GM23338 (cell line): ENCODE data around the gene AIP. TPM values are rescaled to one million over a fixed set of nuclear protein-coding genes. Genes with fewer than 3 reads are reported as not detected.

Source experiments
- ATAC-seq: fragments of 200-7000 bp; cut with Tn5 transposase; 3 replicates; pipeline ENCODE4 v1.9.1; 2020
- DNase-seq: peaks from one replicate; pipeline ENCODE4 v3.0.0-alpha.2; 2015; ENCODE audit warnings: low spot score
- H2AFZ ChIP-seq: fragments of 200-600 bp; sonication (generic); 2 replicates; pipeline ENCODE4 v1.8.0; 2016; ENCODE audit warnings: antibody characterized with exemption, mild to moderate bottlenecking, moderate library complexity
- H3F3A ChIP-seq: fragments of 200-600 bp; sonication (generic); replicated peaks from 2 replicates; pipeline ENCODE4 v1.8.0; 2017; ENCODE audit warnings: antibody characterized with exemption, mixed run types, low read depth
- H3K27ac ChIP-seq: fragments of 200-600 bp; sonication (generic); 2 replicates; pipeline ENCODE4 v1.6.1; 2016; ENCODE audit warnings: low read depth
- H3K27me3 ChIP-seq: fragments of 200-600 bp; sonication (generic); 2 replicates; pipeline ENCODE4 v1.8.0; 2016; ENCODE audit warnings: mild to moderate bottlenecking, mixed run types, moderate library complexity; ENCODE audit not compliant: insufficient read depth
- H3K36me3 ChIP-seq: fragments of 200-600 bp; sonication (generic); 2 replicates; pipeline ENCODE4 v1.8.0; 2016; ENCODE audit warnings: mild to moderate bottlenecking; ENCODE audit not compliant: insufficient read depth
- H3K4me1 ChIP-seq: fragments of 200-600 bp; sonication (generic); 2 replicates; pipeline ENCODE4 v1.8.0; 2016; ENCODE audit warnings: mild to moderate bottlenecking, moderate library complexity; ENCODE audit not compliant: insufficient read depth
- H3K4me2 ChIP-seq: fragments of 200-600 bp; sonication (generic); 2 replicates; pipeline ENCODE4 v1.7.1; 2017; ENCODE audit warnings: mixed run types
- H3K4me3 ChIP-seq: fragments of 200-600 bp; sonication (generic); 2 replicates; pipeline ENCODE4 v1.6.1; 2016; ENCODE audit warnings: mixed run types
- H3K79me2 ChIP-seq: fragments of 200-600 bp; sonication (generic); replicated peaks from 2 replicates; pipeline ENCODE4 v1.8.0; 2017; ENCODE audit warnings: mild to moderate bottlenecking; ENCODE audit not compliant: insufficient read depth
- H3K9me2 ChIP-seq: fragments of 200-600 bp; sonication (generic); 2 replicates; pipeline ENCODE4 v1.8.0; 2017; ENCODE audit not compliant: insufficient read depth
- H4K20me1 ChIP-seq: fragments of 200-600 bp; sonication (generic); replicated peaks from 2 replicates; pipeline ENCODE4 v1.8.0; 2017; ENCODE audit warnings: mild to moderate bottlenecking; ENCODE audit not compliant: insufficient read depth
- H3K27ac Mint-ChIP-seq: 2 replicates; pipeline ENCODE4 v1.8.0; 2020; ENCODE audit warnings: inconsistent platforms, mild to moderate bottlenecking, moderate library complexity, mixed read lengths
- H3K27me3 Mint-ChIP-seq: 3 replicates; pipeline ENCODE4 v1.8.0; 2022; ENCODE audit warnings: low read depth, mild to moderate bottlenecking, moderate library complexity, mixed read lengths, inconsistent platforms; ENCODE audit not compliant: insufficient read depth, poor library complexity
- H3K36me3 Mint-ChIP-seq: 3 replicates; pipeline ENCODE4 v1.8.0; 2021; ENCODE audit warnings: low read depth, mild to moderate bottlenecking, inconsistent platforms, moderate library complexity, mixed read lengths
- H3K4me1 Mint-ChIP-seq: 3 replicates; pipeline ENCODE4 v1.8.0; 2020; ENCODE audit warnings: mild to moderate bottlenecking, inconsistent platforms, mixed read lengths
- H3K4me3 Mint-ChIP-seq: 3 replicates; pipeline ENCODE4 v1.8.0; 2021; ENCODE audit warnings: moderate library complexity, mild to moderate bottlenecking, inconsistent platforms, mixed read lengths
- H3K9me3 Mint-ChIP-seq: 3 replicates; pipeline ENCODE4 v1.8.0; 2020; ENCODE audit warnings: moderate library complexity, mild to moderate bottlenecking, inconsistent platforms, mixed read lengths
- CREB1 ChIP-seq: fragments of 250-450 bp; sonication (Bioruptor Pico); IDR thresholded peaks from 2 replicates; pipeline ENCODE4 v1.5.0; 2020; ENCODE audit warnings: low read depth, mild to moderate bottlenecking, moderate library complexity
- ETS1 ChIP-seq: IDR thresholded peaks from 2 replicates; pipeline ENCODE4 v1.6.1; 2016; ENCODE audit warnings: antibody characterized with exemption
- EZH2 ChIP-seq: fragments of 200-600 bp; sonication (generic); IDR thresholded peaks from one replicate; pipeline ENCODE4 v1.8.0; 2017; ENCODE audit warnings: antibody characterized with exemption, mild to moderate bottlenecking, low read depth; ENCODE audit not compliant: unreplicated experiment
- EZH2phosphoT487 ChIP-seq: fragments of 200-600 bp; sonication (generic); IDR thresholded peaks from one replicate; pipeline ENCODE4 v1.8.1; 2018; ENCODE audit warnings: antibody characterized with exemption; ENCODE audit not compliant: unreplicated experiment
- JUNB ChIP-seq: IDR thresholded peaks from one replicate; pipeline ENCODE4 v1.6.1; 2016; ENCODE audit warnings: antibody characterized with exemption; ENCODE audit not compliant: unreplicated experiment
- NANOG ChIP-seq: IDR thresholded peaks from 2 replicates; pipeline ENCODE4 v1.6.1; 2016; ENCODE audit warnings: antibody characterized with exemption, borderline replicate concordance
- POLR2AphosphoS5 ChIP-seq: IDR thresholded peaks from 2 replicates; pipeline ENCODE4 v1.6.1; 2016; ENCODE audit warnings: antibody characterized with exemption, low read depth
- REST ChIP-seq: IDR thresholded peaks from one replicate; pipeline ENCODE4 v1.6.1; 2018; ENCODE audit warnings: antibody characterized with exemption; ENCODE audit not compliant: unreplicated experiment
- STAT1 ChIP-seq: IDR thresholded peaks from one replicate; pipeline ENCODE4 v1.6.1; 2016; ENCODE audit warnings: antibody characterized with exemption; ENCODE audit not compliant: unreplicated experiment
- ZNF114 ChIP-seq: fragments of 250-450 bp; sonication (Bioruptor Pico); IDR thresholded peaks from 2 replicates; pipeline ENCODE4 v1.5.0; 2020; ENCODE audit warnings: mild to moderate bottlenecking, moderate library complexity
- ZNF331 ChIP-seq: fragments of 250-450 bp; sonication (Bioruptor Pico); IDR thresholded peaks from 2 replicates; pipeline ENCODE4 v1.5.0; 2020; ENCODE audit warnings: low read depth, mild to moderate bottlenecking, moderate library complexity
- polyA plus RNA-seq: library from polyadenylated mRNA; unstranded; fragments of >200 nt; fragmentation: Nextera tagmentation; extraction: Ambion mirVana; gene quantifications from 2 replicates; pipeline ENCODE4 v1.2.1, GENCODE V29; 2016
- total RNA-seq: library from RNA; depleted of rRNA; stranded (reverse); fragments of >200 nt; shearing (Covaris generic); gene quantifications from 2 replicates; pipeline ENCODE4 v1.2.3, GENCODE V29; 2014
- TF ChIP-seq, protein P1 (sequence below), 2 experiments: fragments of 200-600 bp in 1 of 2; sonication (generic) in 1 of 2; conservative IDR thresholded peaks; 2 replicates each; pipeline versions ENCODE4 v1.5.1 to v1.6.1; 2016 to 2017; ENCODE audit warnings: antibody characterized with exemption in 2 of 2, low read depth in 2 of 2, mild to moderate bottlenecking in 2 of 2, moderate library complexity in 1 of 2
- TF ChIP-seq, protein P2 (sequence below): fragments of 250-450 bp; sonication (Bioruptor Pico); IDR thresholded peaks from 2 replicates; pipeline ENCODE4 v1.5.0; 2020; ENCODE audit warnings: mild to moderate bottlenecking, moderate library complexity

Gene AIP
- total and polyA plus RNA-seq, 2 experiments from 2014 or later, result 29.1 to 32.1 TPM

GRCh38 chr11:67522844-67523555, 40.2 kb downstream of the AIP start, which contains the start of gene CABP2:
TSS of gene CABP2 (minus strand) at chr11:67523446. CDS start at chr11:67523326, 120 bp downstream.
- Histone ChIP-seq H3K36me3 (no peaks in the 10 kb centered on the region), H3K9me2 (no peaks in the 10 kb centered on the region), H2AFZ (no peak within 1 kb of the TSS), H3K27me3 (no peaks in the 10 kb centered on the region), H3K4me3 (no peak within 1 kb of the TSS), H3K4me2 (no peak within 1 kb of the TSS), H3K79me2 (no peaks in the 10 kb centered on the region), H4K20me1 (no peaks in the 10 kb centered on the region), H3F3A (no peaks in the 10 kb centered on the region), H3K4me1 (no peaks in the 10 kb centered on the region), H3K27ac (no peak within 1 kb of the TSS)
- Mint-ChIP-seq H3K4me1 (no peaks in the 10 kb centered on the region), H3K27me3 (peaks cover 8% of the 10 kb centered on the region), H3K9me3 (no peaks in the 10 kb centered on the region; the same call in 2 of the 3 replicates), H3K36me3 (no peaks in the 10 kb centered on the region; the same call in 2 of the 3 replicates), H3K27ac (no peak within 1 kb of the TSS), H3K4me3 (no peak within 1 kb of the TSS)
- DNase-seq (no peak), ATAC-seq (no peak)
- no peak for TF ChIP-seq NANOG
- TF ChIP-seq ETS1, result no peak
- TF ChIP-seq, protein P1, sequence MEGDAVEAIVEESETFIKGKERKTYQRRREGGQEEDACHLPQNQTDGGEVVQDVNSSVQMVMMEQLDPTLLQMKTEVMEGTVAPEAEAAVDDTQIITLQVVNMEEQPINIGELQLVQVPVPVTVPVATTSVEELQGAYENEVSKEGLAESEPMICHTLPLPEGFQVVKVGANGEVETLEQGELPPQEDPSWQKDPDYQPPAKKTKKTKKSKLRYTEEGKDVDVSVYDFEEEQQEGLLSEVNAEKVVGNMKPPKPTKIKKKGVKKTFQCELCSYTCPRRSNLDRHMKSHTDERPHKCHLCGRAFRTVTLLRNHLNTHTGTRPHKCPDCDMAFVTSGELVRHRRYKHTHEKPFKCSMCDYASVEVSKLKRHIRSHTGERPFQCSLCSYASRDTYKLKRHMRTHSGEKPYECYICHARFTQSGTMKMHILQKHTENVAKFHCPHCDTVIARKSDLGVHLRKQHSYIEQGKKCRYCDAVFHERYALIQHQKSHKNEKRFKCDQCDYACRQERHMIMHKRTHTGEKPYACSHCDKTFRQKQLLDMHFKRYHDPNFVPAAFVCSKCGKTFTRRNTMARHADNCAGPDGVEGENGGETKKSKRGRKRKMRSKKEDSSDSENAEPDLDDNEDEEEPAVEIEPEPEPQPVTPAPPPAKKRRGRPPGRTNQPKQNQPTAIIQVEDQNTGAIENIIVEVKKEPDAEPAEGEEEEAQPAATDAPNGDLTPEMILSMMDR (conservative IDR thresholded peaks at IDR 0.05; ENCODE audit: low read depth in 2 of 2), result no peak
- no peak for TF ChIP-seq EZH2phosphoT487
- TF ChIP-seq ZNF331, result no peak
- no peak for TF ChIP-seq CREB1
- TF ChIP-seq STAT1, result no peak
- TF ChIP-seq JUNB, result no peak
- TF ChIP-seq ZNF114 (CRISPR knock-in tag), result no peak
- no peak for TF ChIP-seq EZH2
- TF ChIP-seq, protein P2, sequence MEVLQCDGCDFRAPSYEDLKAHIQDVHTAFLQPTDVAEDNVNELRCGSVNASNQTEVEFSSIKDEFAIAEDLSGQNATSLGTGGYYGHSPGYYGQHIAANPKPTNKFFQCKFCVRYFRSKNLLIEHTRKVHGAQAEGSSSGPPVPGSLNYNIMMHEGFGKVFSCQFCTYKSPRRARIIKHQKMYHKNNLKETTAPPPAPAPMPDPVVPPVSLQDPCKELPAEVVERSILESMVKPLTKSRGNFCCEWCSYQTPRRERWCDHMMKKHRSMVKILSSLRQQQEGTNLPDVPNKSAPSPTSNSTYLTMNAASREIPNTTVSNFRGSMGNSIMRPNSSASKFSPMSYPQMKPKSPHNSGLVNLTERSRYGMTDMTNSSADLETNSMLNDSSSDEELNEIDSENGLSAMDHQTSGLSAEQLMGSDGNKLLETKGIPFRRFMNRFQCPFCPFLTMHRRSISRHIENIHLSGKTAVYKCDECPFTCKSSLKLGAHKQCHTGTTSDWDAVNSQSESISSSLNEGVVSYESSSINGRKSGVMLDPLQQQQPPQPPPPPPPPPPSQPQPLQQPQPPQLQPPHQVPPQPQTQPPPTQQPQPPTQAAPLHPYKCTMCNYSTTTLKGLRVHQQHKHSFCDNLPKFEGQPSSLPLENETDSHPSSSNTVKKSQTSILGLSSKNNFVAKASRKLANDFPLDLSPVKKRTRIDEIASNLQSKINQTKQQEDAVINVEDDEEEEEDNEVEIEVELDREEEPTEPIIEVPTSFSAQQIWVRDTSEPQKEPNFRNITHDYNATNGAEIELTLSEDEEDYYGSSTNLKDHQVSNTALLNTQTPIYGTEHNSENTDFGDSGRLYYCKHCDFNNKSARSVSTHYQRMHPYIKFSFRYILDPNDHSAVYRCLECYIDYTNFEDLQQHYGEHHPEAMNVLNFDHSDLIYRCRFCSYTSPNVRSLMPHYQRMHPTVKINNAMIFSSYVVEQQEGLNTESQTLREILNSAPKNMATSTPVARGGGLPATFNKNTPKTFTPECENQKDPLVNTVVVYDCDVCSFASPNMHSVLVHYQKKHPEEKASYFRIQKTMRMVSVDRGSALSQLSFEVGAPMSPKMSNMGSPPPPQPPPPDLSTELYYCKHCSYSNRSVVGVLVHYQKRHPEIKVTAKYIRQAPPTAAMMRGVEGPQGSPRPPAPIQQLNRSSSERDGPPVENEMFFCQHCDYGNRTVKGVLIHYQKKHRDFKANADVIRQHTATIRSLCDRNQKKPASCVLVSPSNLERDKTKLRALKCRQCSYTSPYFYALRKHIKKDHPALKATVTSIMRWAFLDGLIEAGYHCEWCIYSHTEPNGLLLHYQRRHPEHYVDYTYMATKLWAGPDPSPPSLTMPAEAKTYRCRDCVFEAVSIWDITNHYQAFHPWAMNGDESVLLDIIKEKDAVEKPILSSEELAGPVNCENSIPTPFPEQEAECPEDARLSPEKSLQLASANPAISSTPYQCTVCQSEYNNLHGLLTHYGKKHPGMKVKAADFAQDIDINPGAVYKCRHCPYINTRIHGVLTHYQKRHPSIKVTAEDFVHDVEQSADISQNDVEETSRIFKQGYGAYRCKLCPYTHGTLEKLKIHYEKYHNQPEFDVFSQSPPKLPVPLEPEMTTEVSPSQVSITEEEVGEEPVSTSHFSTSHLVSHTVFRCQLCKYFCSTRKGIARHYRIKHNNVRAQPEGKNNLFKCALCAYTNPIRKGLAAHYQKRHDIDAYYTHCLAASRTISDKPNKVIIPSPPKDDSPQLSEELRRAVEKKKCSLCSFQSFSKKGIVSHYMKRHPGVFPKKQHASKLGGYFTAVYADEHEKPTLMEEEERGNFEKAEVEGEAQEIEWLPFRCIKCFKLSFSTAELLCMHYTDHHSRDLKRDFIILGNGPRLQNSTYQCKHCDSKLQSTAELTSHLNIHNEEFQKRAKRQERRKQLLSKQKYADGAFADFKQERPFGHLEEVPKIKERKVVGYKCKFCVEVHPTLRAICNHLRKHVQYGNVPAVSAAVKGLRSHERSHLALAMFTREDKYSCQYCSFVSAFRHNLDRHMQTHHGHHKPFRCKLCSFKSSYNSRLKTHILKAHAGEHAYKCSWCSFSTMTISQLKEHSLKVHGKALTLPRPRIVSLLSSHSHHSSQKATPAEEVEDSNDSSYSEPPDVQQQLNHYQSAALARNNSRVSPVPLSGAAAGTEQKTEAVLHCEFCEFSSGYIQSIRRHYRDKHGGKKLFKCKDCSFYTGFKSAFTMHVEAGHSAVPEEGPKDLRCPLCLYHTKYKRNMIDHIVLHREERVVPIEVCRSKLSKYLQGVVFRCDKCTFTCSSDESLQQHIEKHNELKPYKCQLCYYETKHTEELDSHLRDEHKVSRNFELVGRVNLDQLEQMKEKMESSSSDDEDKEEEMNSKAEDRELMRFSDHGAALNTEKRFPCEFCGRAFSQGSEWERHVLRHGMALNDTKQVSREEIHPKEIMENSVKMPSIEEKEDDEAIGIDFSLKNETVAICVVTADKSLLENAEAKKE (CRISPR knock-in tag), result no peak
- no peak for TF ChIP-seq REST
- TF ChIP-seq POLR2AphosphoS5, result no peak
